Osteoblast (primary cell): ENCODE data around the gene OR13A1. TPM values are rescaled to one million over a fixed set of nuclear protein-coding genes. Genes with fewer than 3 reads are reported as not detected.
"Not testable (repeated sequence)": the region's sequence is repeated elsewhere in the genome, so short reads cannot be mapped to it uniquely, and the experiment has no call there.

Source experiments
- DNase-seq: peaks from one replicate; pipeline ENCODE4 v3.0.0; 2011; ENCODE audit warnings: low spot score, mixed read lengths; ENCODE audit not compliant: insufficient read length; ENCODE audit errors: missing footprints
- H2AFZ ChIP-seq: 2 replicates; pipeline ENCODE4 v1.6.0; 2011; ENCODE audit warnings: mild to moderate bottlenecking, low read length
- H3K27ac ChIP-seq: 2 replicates; pipeline ENCODE4 v1.5.1; 2011; ENCODE audit warnings: mild to moderate bottlenecking, low read depth, low read length, moderate library complexity
- H3K27me3 ChIP-seq: 2 replicates; pipeline ENCODE4 v1.6.0; 2012; ENCODE audit warnings: mild to moderate bottlenecking, control low read depth, inconsistent platforms, low read length, moderate library complexity; ENCODE audit not compliant: insufficient read depth
- H3K36me3 ChIP-seq: 2 replicates; pipeline ENCODE4 v1.5.1; 2011; ENCODE audit warnings: mild to moderate bottlenecking, low read length, control low read depth, moderate library complexity; ENCODE audit not compliant: insufficient read depth
- H3K4me1 ChIP-seq: 2 replicates; pipeline ENCODE4 v1.5.1; 2011; ENCODE audit warnings: mild to moderate bottlenecking, low read length, control low read depth, moderate library complexity; ENCODE audit not compliant: insufficient read depth
- H3K4me2 ChIP-seq: 2 replicates; pipeline ENCODE4 v1.6.0; 2011; ENCODE audit warnings: mild to moderate bottlenecking, low read length; ENCODE audit not compliant: insufficient read depth
- H3K4me3 ChIP-seq: fragments of 200-600 bp; sonication (generic); 3 replicates; pipeline ENCODE4 v1.5.1; 2012; ENCODE audit warnings: mild to moderate bottlenecking, low read length, inconsistent platforms; ENCODE audit not compliant: insufficient read depth
- H3K79me2 ChIP-seq: 2 replicates; pipeline ENCODE4 v1.6.0; 2012; ENCODE audit warnings: mild to moderate bottlenecking, low read length, control low read depth, inconsistent platforms; ENCODE audit not compliant: insufficient read depth
- H3K9me3 ChIP-seq: 2 replicates; pipeline ENCODE4 v1.5.1; 2011; ENCODE audit warnings: low read depth, low read length, control low read depth
- H4K20me1 ChIP-seq: 2 replicates; pipeline ENCODE4 v1.6.0; 2012; ENCODE audit warnings: mild to moderate bottlenecking, low read length, control low read depth; ENCODE audit not compliant: insufficient read depth
- CTCF ChIP-seq: IDR thresholded peaks from 2 replicates; pipeline ENCODE4 v1.5.1; 2011; ENCODE audit warnings: mild to moderate bottlenecking, low read depth, low read length, moderate library complexity; ENCODE audit errors: extremely low read depth
- total RNA-seq: library from RNA; depleted of rRNA; stranded (reverse); fragments of >200 nt; gene quantifications from 2 replicates; pipeline ENCODE4 v1.2.3, GENCODE V29; 2012

OR13A1 gene
- total RNA-seq, 1 donor: under 0.01 TPM

GRCh38 chr10:45326864-45327263, 11.5 kb upstream of the OR13A1 start:
- H3K4me1 ChIP-seq, H3K79me2 ChIP-seq, H3K9me3 ChIP-seq, H3K36me3 ChIP-seq, H3K27ac ChIP-seq, H3K27me3 ChIP-seq, H2AFZ ChIP-seq, DNase-seq, H4K20me1 ChIP-seq, H3K4me3 ChIP-seq, H3K4me2 ChIP-seq: not testable (repeated sequence)

GRCh38 chr10:45325116-45325515, 9.7 kb upstream of the OR13A1 start:
- H4K20me1 ChIP-seq: no peaks in the 10 kb centered on the region
- no peak overlapping the region for H3K27ac ChIP-seq
- H3K4me1 ChIP-seq: no peaks in the 10 kb centered on the region
- no peaks in the 10 kb centered on the region for H3K27me3 ChIP-seq
- no peak for DNase-seq
- no peak for TF ChIP-seq CTCF
- no peaks in the 10 kb centered on the region for H3K36me3 ChIP-seq
- H3K4me2 ChIP-seq: no peak overlapping the region
- no peak overlapping the region for H2AFZ ChIP-seq
- no peaks in the 10 kb centered on the region for H3K79me2 ChIP-seq
- H3K9me3 ChIP-seq: no peaks in the 10 kb centered on the region
- H3K4me3 ChIP-seq: no peak overlapping the region

GRCh38 chr10:45319702-45320101, 4.3 kb upstream of the OR13A1 start:
- H4K20me1 ChIP-seq: no peaks in the 10 kb centered on the region
- H3K4me1 ChIP-seq: no peaks in the 10 kb centered on the region
- H3K36me3 ChIP-seq: no peaks in the 10 kb centered on the region
- no peaks in the 10 kb centered on the region for H3K79me2 ChIP-seq
- H3K27ac ChIP-seq: no peak overlapping the region
- no peak for TF ChIP-seq CTCF
- H3K4me3 ChIP-seq: no peak overlapping the region
- H3K27me3 ChIP-seq: no peaks in the 10 kb centered on the region
- no peak overlapping the region for H2AFZ ChIP-seq
- no peaks in the 10 kb centered on the region for H3K9me3 ChIP-seq
- DNase-seq: no peak
- H3K4me2 ChIP-seq: no peak overlapping the region

GRCh38 chr10:45313264-45313873, 2.0 kb downstream of the OR13A1 start:
- no peak overlapping the region for H3K27ac ChIP-seq
- no peak overlapping the region for H2AFZ ChIP-seq
- H3K4me3 ChIP-seq: no peak overlapping the region
- no peaks in the 10 kb centered on the region for H3K36me3 ChIP-seq
- H3K9me3 ChIP-seq: no peaks in the 10 kb centered on the region
- no peak overlapping the region for H3K4me2 ChIP-seq
- H3K79me2 ChIP-seq: no peaks in the 10 kb centered on the region
- TF ChIP-seq CTCF: no peak
- no peak for DNase-seq
- no peaks in the 10 kb centered on the region for H3K4me1 ChIP-seq
- H3K27me3 ChIP-seq: no peaks in the 10 kb centered on the region
- no peaks in the 10 kb centered on the region for H4K20me1 ChIP-seq
